Inflammatory macrophage treated with lipopolysaccharide for 4 hours (primary cell): ENCODE data around the gene ACY1.

Source experiments
- DNase-seq: peaks from one replicate; pipeline ENCODE4 v3.0.0-alpha.2; 2020

Gene ACY1

GRCh38 chr3:52010431-52010830 is 27.1 kb downstream of the ACY1 start:
- DNase-seq: no peak

DNA sequence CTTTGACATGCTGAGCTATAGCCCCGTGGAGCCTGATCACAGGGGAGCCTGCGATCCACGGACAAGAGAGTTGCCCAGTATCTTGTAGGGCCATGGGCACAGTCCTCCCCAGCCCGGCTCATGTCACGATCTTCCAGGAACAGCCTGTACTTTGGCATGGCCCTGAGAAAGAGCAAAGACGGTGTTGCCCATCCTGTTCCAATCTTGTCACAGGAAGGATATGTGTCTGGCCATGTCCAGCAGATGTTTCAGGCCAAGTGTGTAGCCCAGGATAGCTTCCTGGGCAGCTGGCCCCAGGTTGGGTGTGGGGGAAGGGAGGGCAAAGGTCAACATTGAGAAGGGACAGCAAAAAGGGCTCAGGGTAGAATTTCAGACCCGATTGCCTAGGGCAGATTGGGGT is 29.4 kb downstream of the ACY1 start:
- DNase-seq: no peak

GRCh38 chr3:52013802-52014598 is 30.7 kb downstream of the ACY1 start:
- no peak for DNase-seq

GRCh38 chr3:52014613-52015012 is 31.3 kb downstream of the ACY1 start:
- DNase-seq: no peak

DNA sequence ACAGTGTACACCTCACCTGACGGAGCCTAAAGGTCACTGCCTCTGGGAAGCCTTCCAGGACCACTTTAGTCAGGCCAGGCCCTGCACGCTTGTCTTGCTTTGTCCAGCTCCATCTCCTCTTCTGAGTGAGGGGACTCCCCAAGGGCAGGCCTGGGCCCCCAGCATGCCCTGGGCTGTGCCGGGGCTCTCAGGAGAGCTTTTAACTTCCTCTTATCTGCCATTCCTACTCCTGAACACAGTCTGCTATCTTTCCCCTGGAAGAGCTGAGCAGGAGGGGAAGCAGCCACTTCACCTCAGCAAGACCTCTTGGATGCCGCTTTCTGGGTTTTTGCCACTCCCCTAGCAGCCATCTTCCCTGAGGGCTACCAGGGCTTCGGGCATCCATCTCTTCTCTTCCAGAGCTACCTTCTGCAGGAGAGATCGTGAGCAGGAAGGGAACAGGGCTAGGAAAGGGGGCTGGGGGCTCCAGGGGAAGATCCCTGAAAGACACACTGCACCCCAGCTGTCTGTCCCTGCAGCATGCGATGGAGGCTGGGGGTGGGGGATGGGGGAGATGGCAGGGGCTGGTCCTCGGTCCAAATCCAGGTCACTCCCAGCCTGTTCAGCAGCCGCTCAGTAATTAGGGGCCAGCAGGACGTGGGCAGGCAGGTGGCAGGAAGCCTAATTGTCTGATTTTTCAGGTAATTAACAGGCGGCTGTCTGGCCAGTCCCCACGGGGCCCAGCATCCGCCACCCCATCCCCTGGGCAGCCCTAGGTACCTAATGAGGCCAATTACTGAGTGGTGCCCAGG is 32.3 kb downstream of the ACY1 start:
- DNase-seq: no peak

- no peak for DNase-seq
These were observed 34.3 kb downstream of the ACY1 start for GRCh38 chr3:52017586-52017985.

DNA sequence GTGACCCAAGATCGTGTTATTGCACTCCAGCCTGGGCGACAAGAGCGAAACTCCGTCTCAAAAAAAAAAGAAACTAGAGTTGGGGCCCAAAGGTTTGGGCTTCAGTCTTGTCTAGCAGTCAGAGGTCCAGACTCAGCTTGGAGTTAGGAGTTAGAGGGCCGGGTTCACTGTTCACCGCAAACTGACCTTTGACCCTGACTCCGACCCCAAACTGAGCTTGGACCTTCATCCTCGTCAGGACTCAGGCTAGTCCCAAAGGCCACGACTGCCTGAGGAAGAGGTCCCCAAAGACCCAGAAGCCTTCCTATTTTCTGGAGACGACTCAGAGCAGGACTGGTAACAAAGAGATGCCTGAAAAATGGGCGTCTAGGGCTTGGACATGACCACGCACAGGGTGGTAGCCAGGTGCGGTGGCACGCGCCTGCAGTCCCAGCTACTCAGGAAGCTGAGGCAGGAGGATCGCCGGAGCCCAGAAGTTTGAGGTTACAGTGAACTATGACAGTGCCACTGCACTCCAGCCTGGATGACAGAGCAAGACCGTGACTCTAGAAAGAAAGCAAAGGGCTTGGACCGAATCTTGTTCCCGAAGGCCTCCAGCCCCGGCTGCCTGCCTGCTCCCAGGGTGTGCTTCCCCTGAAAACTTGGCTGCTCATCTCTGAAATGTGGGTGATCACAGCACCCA is 35.1 kb downstream of the ACY1 start:
- no peak for DNase-seq

- no peak for DNase-seq
These were observed 36.2 kb downstream of the ACY1 start for GRCh38 chr3:52019352-52020080.

GRCh38 chr3:52020796-52021195 is 37.5 kb downstream of the ACY1 start:
- DNase-seq: no peak

- DNase-seq: no peak
These were observed 38.3 kb downstream of the ACY1 start for GRCh38 chr3:52021489-52022268.

DNA sequence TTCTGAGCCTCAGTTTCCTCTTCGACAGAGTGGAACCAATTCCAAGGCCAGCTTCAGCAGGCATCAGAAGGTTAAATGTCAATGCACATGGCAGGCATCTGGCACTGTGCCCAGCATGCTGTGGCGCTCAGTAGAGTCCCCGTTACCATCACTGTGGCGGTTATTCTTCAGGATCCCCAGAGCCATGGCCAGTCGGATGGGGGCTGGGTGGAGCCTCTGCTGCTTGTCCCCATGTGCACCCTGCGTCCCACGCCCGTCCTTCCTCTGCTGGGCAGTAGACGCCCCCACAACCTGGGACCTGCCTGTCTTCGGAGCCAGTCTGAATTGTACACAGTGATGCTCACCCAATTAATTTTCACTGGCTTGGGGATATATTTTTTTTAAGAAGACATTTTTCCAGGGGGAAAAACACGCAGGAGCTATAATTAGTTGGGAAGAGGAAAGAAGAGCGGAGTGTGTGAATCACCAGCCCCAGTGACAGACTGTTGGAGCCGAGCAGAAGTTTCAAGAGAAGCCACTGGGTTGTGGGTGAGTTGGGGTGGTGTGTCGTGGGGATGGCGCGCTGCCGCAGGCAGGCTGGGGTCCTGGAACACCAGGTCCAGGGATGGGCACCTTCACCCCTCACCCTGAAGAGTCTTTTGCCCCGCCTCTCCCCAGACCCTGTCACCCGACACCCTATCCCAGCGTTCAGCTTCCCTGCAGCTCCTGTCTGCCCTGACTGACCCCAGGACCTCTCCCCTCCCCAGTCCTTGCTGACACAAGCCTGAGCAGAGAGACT is 39.2 kb downstream of the ACY1 start:
- no peak for DNase-seq

GRCh38 chr3:52023101-52023770 is 39.9 kb downstream of the ACY1 start:
- DNase-seq: no peak

DNA sequence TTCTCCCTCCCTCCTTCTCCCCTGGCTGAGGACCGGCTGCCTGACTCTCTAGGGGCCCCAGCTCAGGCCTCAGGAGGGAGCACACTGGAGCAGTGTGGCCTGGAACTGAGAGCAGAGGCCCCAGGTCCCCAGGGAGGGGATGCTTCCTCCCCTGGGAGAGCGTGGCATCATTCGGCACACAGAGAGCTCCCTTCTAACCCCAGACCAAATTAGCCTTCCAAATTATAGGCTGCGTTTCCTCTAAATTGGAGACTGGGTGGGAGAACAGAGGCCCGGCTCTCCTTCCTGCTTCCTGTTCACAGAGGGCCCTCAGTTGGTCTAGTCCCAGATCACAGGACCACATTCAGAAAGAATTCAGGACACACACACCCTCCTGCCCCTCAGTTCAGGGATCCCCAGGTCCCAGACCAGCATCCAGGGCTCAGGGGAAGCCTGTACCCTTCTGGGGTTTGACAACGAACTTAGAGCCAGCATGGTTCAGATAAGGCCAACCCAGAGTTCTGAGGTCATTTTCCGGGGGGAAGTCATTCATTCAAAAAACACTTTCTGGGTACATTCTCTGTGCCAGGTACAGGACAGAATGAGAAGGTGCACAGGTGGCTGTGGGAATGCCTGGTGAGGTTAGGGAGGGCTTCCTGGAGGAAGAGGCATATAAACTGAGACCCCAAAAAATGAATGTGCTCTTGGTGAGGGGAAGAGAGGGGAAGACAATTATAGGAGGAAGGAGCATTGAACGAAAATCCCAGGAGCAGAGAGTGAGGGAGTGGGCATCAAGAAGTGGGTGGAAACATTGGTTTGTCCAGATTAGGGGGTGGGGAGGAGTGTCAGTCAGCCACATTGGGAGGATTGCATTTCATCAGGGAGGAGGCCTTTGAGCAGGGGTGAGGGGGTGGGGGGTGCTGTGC is 40.8 kb downstream of the ACY1 start:
- no peak for DNase-seq

DNA sequence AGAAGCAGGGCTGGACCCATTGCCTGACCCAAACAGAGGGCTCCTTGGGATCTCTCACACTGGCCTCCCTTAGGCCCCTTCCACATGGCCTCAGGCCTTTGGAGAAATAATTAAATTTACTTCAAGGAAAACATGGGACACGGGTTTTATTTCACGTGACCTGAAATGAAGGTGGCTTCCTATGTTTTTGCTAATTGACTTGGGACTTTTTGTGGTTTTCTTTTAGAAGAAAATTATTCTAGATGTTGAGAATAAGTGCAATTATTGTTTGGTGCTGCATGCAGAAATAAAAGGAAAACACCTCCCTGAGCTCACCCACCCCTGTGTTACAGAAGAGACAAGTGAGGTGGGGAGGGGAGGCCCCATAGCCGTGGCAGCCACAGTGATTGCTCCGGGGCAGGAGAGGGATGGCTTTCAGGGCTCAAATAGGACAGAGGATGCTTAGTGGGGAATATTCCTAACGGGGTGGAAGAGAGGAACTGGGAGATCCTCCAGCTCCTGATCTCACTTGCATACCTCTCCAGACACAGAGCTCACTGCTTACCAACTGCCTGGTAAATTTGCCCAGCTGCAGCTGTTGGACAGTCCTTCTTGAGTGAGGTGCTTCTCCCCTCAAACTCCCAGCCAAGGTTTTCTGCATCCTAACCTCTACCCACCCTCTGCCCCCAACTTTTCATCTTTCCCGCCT is 41.6 kb downstream of the ACY1 start:
- no peak for DNase-seq

DNA sequence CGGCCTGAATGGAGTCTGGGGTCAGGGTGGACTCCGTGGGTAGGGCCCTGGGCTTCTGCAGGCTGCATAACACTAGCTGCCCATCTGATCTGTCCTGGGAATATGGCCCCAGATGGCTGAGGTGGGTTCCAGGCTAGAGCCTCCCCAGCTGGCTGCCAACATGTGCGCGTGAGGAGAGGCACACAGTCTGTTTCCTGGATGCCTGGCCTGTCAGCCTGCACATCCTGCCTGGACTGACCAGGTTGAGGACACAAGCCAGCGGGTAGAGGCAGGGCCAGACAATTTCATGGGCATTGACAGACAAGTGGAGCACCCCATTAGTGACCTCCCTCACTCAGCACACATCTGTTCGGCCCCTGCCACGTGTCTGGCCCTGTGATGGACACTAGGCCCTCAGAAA is 42.1 kb downstream of the ACY1 start:
- DNase-seq: no peak

GRCh38 chr3:52026041-52026440 is 42.7 kb downstream of the ACY1 start:
- no peak for DNase-seq

DNA sequence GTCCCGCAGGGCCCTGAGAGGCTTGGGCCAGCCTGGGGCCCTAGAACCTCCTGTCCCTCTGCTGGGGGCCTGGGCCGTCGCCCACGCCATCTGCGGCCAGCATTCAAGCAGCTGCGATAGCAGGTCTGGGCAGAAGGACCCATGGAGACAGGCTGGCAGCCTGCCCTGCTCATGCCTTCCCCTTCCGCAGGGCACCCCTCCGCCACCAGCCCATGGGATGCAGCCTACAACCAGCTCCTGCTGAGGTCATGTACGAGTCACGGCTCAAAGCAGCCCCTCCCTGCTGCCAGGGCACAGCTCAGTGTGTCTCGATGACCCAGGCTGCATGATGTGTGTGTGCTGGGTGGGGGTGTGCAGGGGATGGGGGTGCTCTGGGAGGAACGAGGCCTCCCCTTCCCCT is 45.2 kb downstream of the ACY1 start:
- no peak for DNase-seq

DNA sequence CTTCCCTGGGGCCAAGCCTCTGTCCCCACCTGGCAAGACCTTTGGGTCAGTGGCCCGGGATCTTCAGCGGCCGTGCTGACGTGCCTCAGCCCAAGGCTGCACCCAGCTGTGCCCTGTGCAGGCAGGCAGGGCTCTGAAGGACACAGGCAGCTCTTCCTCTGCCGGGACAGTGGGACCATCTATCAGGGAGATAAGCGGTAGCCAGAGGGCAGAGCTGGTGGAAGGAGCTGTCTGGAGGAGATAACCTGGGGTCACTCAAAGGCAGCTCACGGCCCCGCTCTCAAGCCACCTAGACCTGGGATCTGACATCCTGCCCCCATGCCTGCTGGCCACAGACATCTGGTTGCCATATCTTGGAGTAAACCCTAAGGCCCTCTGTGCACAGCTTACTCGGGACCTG is 45.7 kb downstream of the ACY1 start:
- DNase-seq: no peak

- DNase-seq: no peak
These were observed 46.2 kb downstream of the ACY1 start for GRCh38 chr3:52029535-52029934.
